HepG2 (cell line): ENCODE results near the gene NBEA. TPM values are rescaled to one million over a fixed set of nuclear protein-coding genes. Genes with fewer than 3 reads are reported as not detected.
A peak's percentile ranks its signal among the peaks of the same experiment; 100 is the strongest.

Experiments
- ATAC-seq: fragments of 200-7000 bp; cut with Tn5 transposase; 3 replicates; pipeline ENCODE4 v1.9.1; 2020; ENCODE audit warnings: mild to moderate bottlenecking, moderate library complexity
- BruUV-seq: library from RNA; stranded (reverse); fragments of 400-500 nt; replicated peaks from 2 replicates; lab custom pipeline; 2021; lab: Mats Ljungman, UMichigan
- CTCF ChIA-PET: fragments of 300-600 bp; formaldehyde crosslinking; extraction: SDS; loops from one replicate; lab custom pipeline; 2021; ENCODE audit warnings: low total read pairs, inconsistent platforms, low intra/inter-chr PET ratio; lab: Yijun Ruan, JAX
- POLR2A ChIA-PET: fragments of 350-600 bp; sonication (Branson Sonifier 250); formaldehyde crosslinking; loops from one replicate; lab custom pipeline; 2020; ENCODE audit warnings: antibody characterized with exemption, inconsistent platforms; lab: Yijun Ruan, JAX
- DNase-seq: peaks from one replicate; pipeline ENCODE4 v3.0.0-alpha.2; 2015; ENCODE audit warnings: low spot score
- FAIRE-seq: peaks from 3 replicates; lab custom pipeline; 2011; peaks lifted over from hg19 to GRCh38; lab: Jason Lieb, UNC
- H2AFZ ChIP-seq: one replicate; pipeline ENCODE4 v1.6.1; 2011; ENCODE audit warnings: low read length, inconsistent platforms
- H3K27ac ChIP-seq: fragments of 300-600 bp; 3 replicates; pipeline ENCODE4 v1.8.0; 2011; ENCODE audit warnings: mixed run types, mild to moderate bottlenecking, mixed read lengths, low read length, inconsistent platforms; ENCODE audit not compliant: insufficient read depth; ENCODE audit errors: extremely low read length
- H3K27me3 ChIP-seq, 2 experiments: fragments of 200-600 bp in 1 of 2; 2 replicates in 1 of 2; 3 replicates in 1 of 2; pipeline versions ENCODE4 v1.6.0 to v1.8.0; 2011; ENCODE audit warnings: low read length in 2 of 2, mild to moderate bottlenecking in 2 of 2, moderate library complexity in 2 of 2, inconsistent platforms in 1 of 2; ENCODE audit not compliant: insufficient read depth in 2 of 2, control insufficient read depth in 1 of 2
- H3K36me3 ChIP-seq, 2 experiments: fragments of 200-600 bp in 1 of 2; replicated peaks in 1 of 2; 2 replicates in 1 of 2; 3 replicates in 1 of 2; pipeline versions ENCODE4 v1.5.1 to v1.8.0; 2011; ENCODE audit warnings: low read length in 2 of 2, inconsistent platforms in 1 of 2; ENCODE audit not compliant: insufficient read depth in 2 of 2, control insufficient read depth in 1 of 2
- H3K4me1 ChIP-seq: 2 replicates; pipeline ENCODE4 v1.5.1; 2012; ENCODE audit warnings: low read length, inconsistent platforms; ENCODE audit not compliant: insufficient read depth
- H3K4me2 ChIP-seq: 2 replicates; pipeline ENCODE4 v1.6.0; 2011; ENCODE audit warnings: low read depth, low read length, inconsistent platforms
- H3K4me3 ChIP-seq, 3 experiments: fragments of 200-600 bp in 1 of 3; sonication (generic), shearing (Covaris generic) in 1 of 3; replicated peaks in 1 of 3; 2 replicates each; pipeline ENCODE4 v1.5.1; 2011 to 2016; ENCODE audit warnings: low read length in 3 of 3, inconsistent platforms in 2 of 3, low read depth in 2 of 3, mild to moderate bottlenecking in 2 of 3, control low read depth in 1 of 3, mixed read lengths in 1 of 3; ENCODE audit not compliant: insufficient read depth in 1 of 3
- H3K79me2 ChIP-seq: one replicate; pipeline ENCODE4 v1.6.1; 2011; ENCODE audit warnings: low read length, inconsistent platforms; ENCODE audit not compliant: insufficient read depth
- H3K9ac ChIP-seq: 2 replicates; pipeline ENCODE4 v1.6.0; 2011; ENCODE audit warnings: mild to moderate bottlenecking, low read depth, low read length, inconsistent platforms; ENCODE audit not compliant: insufficient read depth
- H3K9me3 ChIP-seq: 2 replicates; pipeline ENCODE4 v1.5.1; 2012; ENCODE audit warnings: mild to moderate bottlenecking, low read length
- H4K20me1 ChIP-seq: 2 replicates; pipeline ENCODE4 v1.6.0; 2011; ENCODE audit warnings: inconsistent platforms, mild to moderate bottlenecking, low read length, moderate library complexity; ENCODE audit not compliant: insufficient read depth
- ATF5 ChIP-seq: sonication (generic); formaldehyde crosslinking; IDR thresholded peaks from 2 replicates; pipeline ENCODE4 v1.4.0; 2020; ENCODE audit warnings: mild to moderate bottlenecking, low read depth, missing genetic modification reagents
- FOXP4 ChIP-seq: sonication (generic); formaldehyde crosslinking; IDR thresholded peaks from 2 replicates; pipeline ENCODE4 v1.4.0; 2020; ENCODE audit warnings: missing genetic modification reagents
- HNF4A ChIP-seq: sonication (generic); formaldehyde crosslinking; IDR thresholded peaks from 2 replicates; pipeline ENCODE4 v1.4.0; 2020; ENCODE audit warnings: missing genetic modification reagents
- NFIC ChIP-seq: IDR thresholded peaks from 2 replicates; pipeline ENCODE4 v1.6.1; 2012; ENCODE audit warnings: mild to moderate bottlenecking, low read length, inconsistent platforms
- ONECUT2 ChIP-seq: sonication (generic); formaldehyde crosslinking; IDR thresholded peaks from 2 replicates; pipeline ENCODE4 v1.4.0; 2020; ENCODE audit warnings: missing genetic modification reagents
- PHF21A ChIP-seq: sonication (generic); formaldehyde crosslinking; IDR thresholded peaks from 2 replicates; pipeline ENCODE4 v1.5.0; 2020; ENCODE audit warnings: mild to moderate bottlenecking, missing genetic modification reagents
- RORA ChIP-seq: sonication (generic); formaldehyde crosslinking; IDR thresholded peaks from 2 replicates; pipeline ENCODE4 v1.5.0; 2020; ENCODE audit warnings: mild to moderate bottlenecking, missing genetic modification reagents, moderate library complexity
- SOX13 ChIP-seq, 3 experiments: fragments of 450-650 bp in 1 of 3; sonication (generic) in 1 of 3; formaldehyde crosslinking in 1 of 3; IDR thresholded peaks in 2 of 3; conservative IDR thresholded peaks in 1 of 3; 2 replicates each; pipeline versions ENCODE4 v1.5.0 to v1.6.1; 2016 to 2020; ENCODE audit warnings: antibody characterized with exemption in 1 of 3, mild to moderate bottlenecking in 1 of 3, missing compliant biosample characterization in 1 of 3, missing genetic modification reagents in 1 of 3, moderate library complexity in 1 of 3
- SOX6 ChIP-seq, 2 experiments: fragments of 450-650 bp in 1 of 2; sonication (generic) in 1 of 2; formaldehyde crosslinking in 1 of 2; IDR thresholded peaks; 2 replicates each; pipeline versions ENCODE4 v1.4.0 to v1.6.1; 2017 to 2020; ENCODE audit warnings: antibody characterized with exemption in 1 of 2, mild to moderate bottlenecking in 1 of 2, missing genetic modification reagents in 1 of 2
- SRY ChIP-seq: sonication (generic); formaldehyde crosslinking; IDR thresholded peaks from 2 replicates; pipeline ENCODE4 v1.8.0; 2022; ENCODE audit warnings: mild to moderate bottlenecking, missing genetic modification reagents
- ZKSCAN5 ChIP-seq: sonication (generic); formaldehyde crosslinking; IDR thresholded peaks from 2 replicates; pipeline ENCODE4 v1.5.1; 2020; ENCODE audit warnings: mild to moderate bottlenecking, missing genetic modification reagents
- ZNF121 ChIP-seq: sonication (generic); formaldehyde crosslinking; IDR thresholded peaks from 2 replicates; pipeline ENCODE4 v1.5.0; 2020; ENCODE audit warnings: mild to moderate bottlenecking, missing genetic modification reagents
- ZNF230 ChIP-seq: sonication (generic); formaldehyde crosslinking; IDR thresholded peaks from 2 replicates; pipeline ENCODE4 v1.4.0; 2020; ENCODE audit warnings: mild to moderate bottlenecking, missing genetic modification reagents
- ZNF580 ChIP-seq: IDR thresholded peaks from 2 replicates; pipeline ENCODE4 v1.6.1; 2016; ENCODE audit warnings: low read depth, borderline replicate concordance
- ZNF605 ChIP-seq: sonication (generic); formaldehyde crosslinking; IDR thresholded peaks from 2 replicates; pipeline ENCODE4 v1.8.0; 2022; ENCODE audit warnings: mild to moderate bottlenecking, missing genetic modification reagents
- ZNF639 ChIP-seq: conservative IDR thresholded peaks from 2 replicates; pipeline ENCODE4 v1.6.1; 2018; ENCODE audit warnings: missing genetic modification reagents
- ZNF703 ChIP-seq: sonication (generic); formaldehyde crosslinking; IDR thresholded peaks from 2 replicates; pipeline ENCODE4 v1.5.1; 2020; ENCODE audit warnings: missing genetic modification reagents, mild to moderate bottlenecking, moderate library complexity, borderline replicate concordance
- ZSCAN5A ChIP-seq: sonication (generic); formaldehyde crosslinking; IDR thresholded peaks from 2 replicates; pipeline ENCODE4 v1.8.0; 2022; ENCODE audit warnings: mild to moderate bottlenecking, missing genetic modification reagents, borderline replicate concordance
- WGBS: methylation state at CpG from one replicate; pipeline ENCODE4 v1.1.6; 2017; ENCODE audit warnings: low lambda C conversion rate; 5-methylcytosine and 5-hydroxymethylcytosine counted together
- in situ Hi-C: cut with HindIII; loops from 2 replicates; pipeline ENCODE4 v1.10.0; 2017; ENCODE audit warnings: low pct_unique_long_range_greater_than_20kb; ENCODE audit not compliant: extremely low pct_ligation_motif_present
- intact Hi-C: fragments of 100-400 bp; cut with micrococcal nuclease; formaldehyde crosslinking; loops from one replicate; pipeline ENCODE4 v1.10.0; 2022; ENCODE audit not compliant: unreplicated experiment
- polyA plus RNA-seq, 8 experiments: library from polyadenylated mRNA; depleted of rRNA in 3 of 8; stranded (reverse) in 7 of 8; unstranded in 1 of 8; fragments of >200 nt; fragmentation: Illumina TruSeq in 4 of 8; extraction: Trizol in 4 of 8; gene quantifications; 2 replicates each; pipeline versions ENCODE4 v1.2.1 to v1.2.3, GENCODE V29; 2011 to 2016; ENCODE audit warnings: low read depth in 4 of 8, missing spikeins in 1 of 8, mixed read lengths in 1 of 8; ENCODE audit not compliant: insufficient read depth in 1 of 8
- total RNA-seq, 5 experiments: library from RNA; depleted of rRNA; stranded (reverse); fragments of >200 nt; fragmentation: Illumina TruSeq; extraction: Trizol; gene quantifications; 2 replicates each; pipeline ENCODE4 v1.2.3, GENCODE V29; 2016; ENCODE audit warnings: low read depth in 1 of 5

NBEA gene
- total and polyA plus RNA-seq, 2 of the 13 experiments (the other 11 are each of a cell fraction or from before 2014, with no cell fraction given): 2.7 to 2.8 TPM

GRCh38 chr13:35411059-35411744 is 469.1 kb downstream of the NBEA start:
- DNase-seq (no peak), ATAC-seq (peak; percentile 63), FAIRE-seq (no peak)
- H3K27me3 ChIP-seq: no peaks in the 10 kb centered on the region
- intact Hi-C loops: no loop called here
- no peak overlapping the region for H3K9ac ChIP-seq
- H3K4me2 ChIP-seq: no peak overlapping the region
- WGBS: 26% methylated on average over 2 of the region's 2 CpGs
- CTCF ChIA-PET: no interaction called here
- no peaks in the 10 kb centered on the region for H3K9me3 ChIP-seq
- no peak overlapping the region for H3K4me3 ChIP-seq
- H3K79me2 ChIP-seq: no peaks in the 10 kb centered on the region
- H3K27ac ChIP-seq: no peak overlapping the region
- H4K20me1 ChIP-seq: no peaks in the 10 kb centered on the region
- peaks cover 42% of the 10 kb centered on the region for H3K4me1 ChIP-seq
- no peaks in the 10 kb centered on the region for H3K36me3 ChIP-seq
- POLR2A ChIA-PET: no interaction called here
- no TSS peak for BruUV-seq
- in situ Hi-C loops: no loop called here
- no peak overlapping the region for H2AFZ ChIP-seq
- TF ChIP-seq ZNF639 (CRISPR knock-in tag) (no peak), SOX13 (IDR thresholded peaks at IDR 0.05) (no peak), SOX13 (CRISPR knock-in tag; conservative IDR thresholded peaks at IDR 0.05 in 1 of 2, IDR thresholded peaks at IDR 0.05 in 1 of 2) (0 out of 4 replicates have a peak, but pooled peaks of 1 of the 2 experiments have one; percentile 11), ZNF703 (CRISPR knock-in tag) (no peak), ZSCAN5A (CRISPR knock-in tag) (no peak), SOX6 (IDR thresholded peaks at IDR 0.05) (no peak), SOX6 (CRISPR knock-in tag; IDR thresholded peaks at IDR 0.05) (peak; percentile 30; the same call in 1 of the 2 replicates), NFIC (peak; percentile 59; the same call in 1 of the 2 replicates), ZNF580 (no peak), FOXP4 (0 out of 2 replicates have a peak, but pooled peaks have one; percentile 15), ZNF230 (CRISPR knock-in tag) (no peak), ZNF121 (CRISPR knock-in tag) (0 out of 2 replicates have a peak, but pooled peaks have one; percentile 13), ATF5 (CRISPR knock-in tag) (no peak), ONECUT2 (CRISPR knock-in tag) (peak; percentile 64), SRY (CRISPR knock-in tag) (no peak), HNF4A (CRISPR knock-in tag) (peak; percentile 23; the same call in 1 of the 2 replicates), RORA (CRISPR knock-in tag) (no peak), ZNF605 (CRISPR knock-in tag) (no peak), ZKSCAN5 (0 out of 2 replicates have a peak, but pooled peaks have one; percentile 68), PHF21A (CRISPR knock-in tag) (0 out of 2 replicates have a peak, but pooled peaks have one; percentile 35)
